Suprapubic skin (tissue), 4 donors: ENCODE results near the gene RBBP8NL. TPM values are rescaled to one million over a fixed set of nuclear protein-coding genes. Genes with fewer than 3 reads are reported as not detected.

Experiments
- DNase-seq, 2 donors: peaks; one replicate each; pipeline ENCODE4 v3.0.0-alpha.2; 2019; ENCODE audit warnings: low spot score in 2 of 2
- H3K27ac ChIP-seq: fragments of 200-600 bp; sonication (generic); one replicate; pipeline ENCODE4 v1.5.1; 2019
- H3K27me3 ChIP-seq: fragments of 200-600 bp; sonication (generic); one replicate; pipeline ENCODE4 v1.5.1; 2019
- H3K36me3 ChIP-seq: fragments of 200-600 bp; sonication (generic); one replicate; pipeline ENCODE4 v1.5.1; 2019
- H3K4me1 ChIP-seq: fragments of 200-600 bp; sonication (generic); one replicate; pipeline ENCODE4 v1.5.1; 2019
- H3K4me3 ChIP-seq: fragments of 200-600 bp; sonication (generic); one replicate; pipeline ENCODE4 v1.5.1; 2019; ENCODE audit warnings: mild to moderate bottlenecking
- H3K9me3 ChIP-seq: fragments of 200-600 bp; sonication (generic); one replicate; pipeline ENCODE4 v1.5.1; 2019
- EP300 ChIP-seq: sonication (generic); formaldehyde crosslinking; IDR thresholded peaks from one replicate; pipeline ENCODE4 v1.6.1; 2017; ENCODE audit warnings: antibody characterized with exemption
- POLR2A ChIP-seq, 2 donors: fragments of 450-650 bp; IDR thresholded peaks; one replicate each; pipeline ENCODE4 v1.6.1; 2017; ENCODE audit warnings: antibody characterized with exemption in 2 of 2, mild to moderate bottlenecking in 2 of 2, moderate library complexity in 2 of 2
- POLR2AphosphoS5 ChIP-seq, 3 donors: sonication (generic); formaldehyde crosslinking; IDR thresholded peaks; one replicate each; pipeline ENCODE4 v1.6.1; 2017; ENCODE audit warnings: antibody characterized with exemption in 3 of 3
- WGBS: methylation state at CpG from one replicate; pipeline ENCODE4 v1.1.5; 2018; 5-methylcytosine and 5-hydroxymethylcytosine counted together
- total RNA-seq, 4 donors: library from RNA; depleted of rRNA; stranded (reverse); fragments of >200 nt; gene quantifications; one replicate each; pipeline ENCODE4 v1.1.0, GENCODE V29; 2016
- TF ChIP-seq, protein P1 (sequence below), 2 donors: fragments of 200-600 bp in 1 of 2; fragments of 450-650 bp in 1 of 2; sonication (generic) in 1 of 2; IDR thresholded peaks; one replicate each; pipeline ENCODE4 v1.5.1; 2016 to 2019; ENCODE audit warnings: antibody characterized with exemption in 2 of 2, mild to moderate bottlenecking in 1 of 2, moderate library complexity in 1 of 2

RBBP8NL gene
- total RNA-seq, 4 donors from 2014 or later = 2.0 to 6.6 (median 3.9) TPM

DNA sequence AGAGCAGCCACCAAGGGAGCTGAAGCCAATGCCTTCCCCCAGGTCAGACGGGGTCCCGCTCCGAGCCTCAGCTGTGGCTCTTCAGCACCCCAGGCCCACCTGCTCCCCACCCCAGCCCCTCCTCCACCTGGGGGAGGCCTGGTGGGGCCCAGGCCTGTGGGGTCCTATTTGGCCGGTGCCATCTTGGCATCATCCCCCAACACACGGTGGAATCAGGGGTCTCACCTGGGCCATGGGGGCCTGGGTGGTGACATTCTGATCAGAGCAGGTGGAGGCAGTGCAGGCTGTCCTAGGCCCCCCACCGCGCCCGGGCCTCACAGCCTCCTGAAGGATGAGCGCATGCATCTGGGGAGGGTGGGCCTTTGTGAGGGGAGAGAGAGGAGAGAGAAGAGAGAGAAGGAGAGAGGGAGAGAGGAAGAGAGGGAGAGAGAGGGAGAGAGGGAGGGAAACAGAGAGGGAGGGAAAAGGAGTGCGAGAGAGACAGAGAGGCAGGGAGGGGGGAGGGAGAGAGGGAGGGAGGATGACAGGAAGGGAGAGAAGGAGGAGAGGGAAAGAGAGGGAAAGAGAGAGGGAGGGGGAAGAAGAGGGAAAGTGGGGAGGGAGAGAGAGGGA lies 23.9 kb upstream of the RBBP8NL start:
- Histone ChIP-seq H3K27ac (no peak overlapping the region), H3K9me3 (no peaks in the 10 kb centered on the region), H3K4me1 (no peaks in the 10 kb centered on the region), H3K36me3 (no peaks in the 10 kb centered on the region), H3K27me3 (peaks cover 90% of the 10 kb centered on the region), H3K4me3 (no peak overlapping the region)
- DNase-seq = no peak
- no peak for TF ChIP-seq EP300
- no peak for TF ChIP-seq POLR2AphosphoS5 (IDR thresholded peaks at IDR 0.05)
- TF ChIP-seq, protein P1, sequence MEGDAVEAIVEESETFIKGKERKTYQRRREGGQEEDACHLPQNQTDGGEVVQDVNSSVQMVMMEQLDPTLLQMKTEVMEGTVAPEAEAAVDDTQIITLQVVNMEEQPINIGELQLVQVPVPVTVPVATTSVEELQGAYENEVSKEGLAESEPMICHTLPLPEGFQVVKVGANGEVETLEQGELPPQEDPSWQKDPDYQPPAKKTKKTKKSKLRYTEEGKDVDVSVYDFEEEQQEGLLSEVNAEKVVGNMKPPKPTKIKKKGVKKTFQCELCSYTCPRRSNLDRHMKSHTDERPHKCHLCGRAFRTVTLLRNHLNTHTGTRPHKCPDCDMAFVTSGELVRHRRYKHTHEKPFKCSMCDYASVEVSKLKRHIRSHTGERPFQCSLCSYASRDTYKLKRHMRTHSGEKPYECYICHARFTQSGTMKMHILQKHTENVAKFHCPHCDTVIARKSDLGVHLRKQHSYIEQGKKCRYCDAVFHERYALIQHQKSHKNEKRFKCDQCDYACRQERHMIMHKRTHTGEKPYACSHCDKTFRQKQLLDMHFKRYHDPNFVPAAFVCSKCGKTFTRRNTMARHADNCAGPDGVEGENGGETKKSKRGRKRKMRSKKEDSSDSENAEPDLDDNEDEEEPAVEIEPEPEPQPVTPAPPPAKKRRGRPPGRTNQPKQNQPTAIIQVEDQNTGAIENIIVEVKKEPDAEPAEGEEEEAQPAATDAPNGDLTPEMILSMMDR (IDR thresholded peaks at IDR 0.05) = no peak
- TF ChIP-seq POLR2A (IDR thresholded peaks at IDR 0.05) = no peak
- 60% methylated on average over 6 of the region's 10 CpGs for WGBS

DNA sequence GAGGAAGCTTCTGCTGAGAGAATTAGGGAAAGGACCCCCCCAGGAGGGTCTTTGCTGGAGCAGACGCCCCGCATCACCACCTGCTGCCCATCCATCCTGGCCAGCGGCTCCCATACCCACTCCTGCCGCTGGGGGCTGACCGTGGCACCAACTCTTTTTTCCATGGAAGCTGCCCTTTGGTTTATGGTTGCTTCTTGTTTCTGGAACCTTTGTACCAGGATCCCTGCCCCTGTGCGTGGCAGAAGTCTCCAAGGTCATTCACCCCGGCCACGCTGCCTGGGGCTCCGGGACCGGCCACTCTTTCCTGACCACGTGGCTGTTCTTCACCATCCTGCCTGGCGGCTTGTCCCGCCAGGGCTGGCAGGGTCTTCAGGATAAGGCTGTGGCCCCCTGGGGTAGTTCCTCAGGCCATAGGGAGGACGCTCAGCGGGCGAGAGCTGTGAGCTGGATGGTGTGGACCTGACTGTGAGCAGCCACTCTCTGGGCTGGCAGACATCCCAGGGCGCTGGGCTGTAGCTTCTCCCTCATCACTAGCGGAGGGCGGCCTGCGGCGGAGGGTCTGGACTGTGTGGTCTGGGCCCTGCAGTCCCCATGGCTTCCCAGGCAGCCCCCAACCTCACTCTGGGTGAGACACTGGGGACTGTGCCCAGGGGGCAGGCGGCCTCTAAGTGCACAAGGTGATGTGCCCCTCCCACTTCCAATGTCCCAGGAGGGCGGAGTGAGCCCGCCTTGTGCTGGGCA lies 22.8 kb upstream of the RBBP8NL start:
- H3K36me3 ChIP-seq = no peaks in the 10 kb centered on the region
- H3K9me3 ChIP-seq = no peaks in the 10 kb centered on the region
- 78% methylated on average over 18 of the region's 24 CpGs for WGBS
- no peak overlapping the region for H3K27ac ChIP-seq
- DNase-seq = no peak
- peaks cover 89% of the 10 kb centered on the region for H3K27me3 ChIP-seq
- H3K4me3 ChIP-seq = no peak overlapping the region
- H3K4me1 ChIP-seq = no peaks in the 10 kb centered on the region
- TF ChIP-seq POLR2AphosphoS5 (IDR thresholded peaks at IDR 0.05) (no peak), POLR2A (IDR thresholded peaks at IDR 0.05) (no peak), EP300 (no peak)
- TF ChIP-seq, protein P1 (IDR thresholded peaks at IDR 0.05) = no peak

DNA sequence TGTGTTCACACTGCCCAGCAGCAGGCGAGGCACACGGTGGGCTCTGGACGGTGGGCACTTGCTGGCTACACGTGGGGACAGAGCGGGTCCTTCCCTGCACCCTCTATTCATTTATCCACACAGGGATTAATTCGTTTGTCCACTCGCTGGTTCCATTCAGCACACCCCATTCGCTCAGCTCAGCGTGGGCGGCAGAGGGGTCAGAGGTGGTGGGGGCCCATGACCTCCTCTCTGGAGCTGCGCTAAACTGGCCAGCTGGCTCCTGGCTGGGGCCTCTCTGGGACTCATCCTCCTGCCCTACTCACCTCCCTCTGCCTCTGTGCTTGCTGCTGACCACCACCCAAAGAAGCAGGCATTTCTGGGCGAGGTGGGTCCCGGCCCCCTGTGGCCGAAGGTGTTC lies 21.4 kb upstream of the RBBP8NL start:
- H3K4me1 ChIP-seq = no peaks in the 10 kb centered on the region
- 74% methylated on average over 14 of the region's 14 CpGs for WGBS
- no peak for DNase-seq
- H3K9me3 ChIP-seq = no peaks in the 10 kb centered on the region
- H3K27me3 ChIP-seq = peaks cover 91% of the 10 kb centered on the region
- H3K36me3 ChIP-seq = no peaks in the 10 kb centered on the region
- no peak overlapping the region for H3K4me3 ChIP-seq
- TF ChIP-seq, protein P1 (IDR thresholded peaks at IDR 0.05) = no peak
- no peak for TF ChIP-seq POLR2A (IDR thresholded peaks at IDR 0.05)
- no peak for TF ChIP-seq POLR2AphosphoS5 (IDR thresholded peaks at IDR 0.05)
- TF ChIP-seq EP300 = no peak
- H3K27ac ChIP-seq = no peak overlapping the region

DNA sequence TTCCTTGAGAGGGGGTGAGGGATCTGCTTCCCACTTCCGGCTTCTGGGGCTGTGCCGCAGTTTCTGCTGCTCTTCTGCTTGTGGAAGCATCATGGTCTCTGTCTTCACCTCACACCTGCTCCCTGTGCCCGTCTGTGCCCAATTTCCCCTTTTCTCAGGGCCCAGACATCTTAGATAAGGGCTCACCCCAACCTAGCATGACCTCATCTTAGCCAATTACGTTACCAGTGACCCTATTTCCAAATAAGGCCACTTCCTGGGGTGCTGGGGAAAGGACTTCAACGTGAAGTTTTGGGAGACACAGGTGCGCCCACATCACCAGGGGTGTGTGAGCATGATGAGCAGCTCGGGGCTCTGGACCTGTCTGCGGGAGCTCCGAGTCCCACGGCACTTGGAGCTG lies 20.7 kb upstream of the RBBP8NL start:
- no peak for TF ChIP-seq POLR2A (IDR thresholded peaks at IDR 0.05)
- TF ChIP-seq POLR2AphosphoS5 (IDR thresholded peaks at IDR 0.05) = no peak
- TF ChIP-seq EP300 = no peak
- TF ChIP-seq, protein P1 (IDR thresholded peaks at IDR 0.05) = no peak
- no peaks in the 10 kb centered on the region for H3K36me3 ChIP-seq
- H3K4me1 ChIP-seq = no peaks in the 10 kb centered on the region
- peaks cover 83% of the 10 kb centered on the region for H3K27me3 ChIP-seq
- no peaks in the 10 kb centered on the region for H3K9me3 ChIP-seq
- H3K27ac ChIP-seq = no peak overlapping the region
- 45% methylated on average over 4 of the region's 10 CpGs for WGBS
- H3K4me3 ChIP-seq = no peak overlapping the region
- DNase-seq = no peak
